GM12874 (cell line): ENCODE results near the gene TMEM51.

Experiments used
- CTCF ChIP-seq: IDR thresholded peaks from 2 replicates; pipeline ENCODE4 v1.5.1; 2011; ENCODE audit warnings: low read depth, mild to moderate bottlenecking, control low read depth, low read length, moderate library complexity; ENCODE audit not compliant: insufficient read depth

TMEM51 gene

GRCh38 chr1:15155888-15156741 lies 2.6 kb downstream of the TMEM51 start:
- no peak for TF ChIP-seq CTCF

- no peak for TF ChIP-seq CTCF
Observed at GRCh38 chr1:15156807-15157380, 3.3 kb downstream of the TMEM51 start.

- TF ChIP-seq CTCF = no peak
Observed at GRCh38 chr1:15157524-15158399, 4.2 kb downstream of the TMEM51 start.

GRCh38 chr1:15158506-15159165 lies 5.1 kb downstream of the TMEM51 start:
- no peak for TF ChIP-seq CTCF

GRCh38 chr1:15159166-15159555 lies 5.6 kb downstream of the TMEM51 start:
- no peak for TF ChIP-seq CTCF

- TF ChIP-seq CTCF = no peak
Observed at GRCh38 chr1:15160626-15161025, 7.1 kb downstream of the TMEM51 start.
